H9 (cell line): ENCODE measurements around the gene FOLR1. TPM values are rescaled to one million over a fixed set of nuclear protein-coding genes. Genes with fewer than 3 reads are reported as not detected.

Experiments
- DNase-seq: peaks from one replicate; pipeline ENCODE4 v3.0.0-alpha.2; 2017
- H2AFZ ChIP-seq: one replicate; pipeline ENCODE4 v1.6.1; 2013; ENCODE audit warnings: mild to moderate bottlenecking, low read length, control low read depth, moderate library complexity
- H2AK5ac ChIP-seq: 2 replicates; pipeline ENCODE4 v1.6.1; 2013; ENCODE audit warnings: low read length, control low read depth, mixed read lengths; ENCODE audit not compliant: insufficient read length
- H2BK120ac ChIP-seq: one replicate; pipeline ENCODE4 v1.6.1; 2013; ENCODE audit warnings: low read depth, mild to moderate bottlenecking, low read length, control low read depth, inconsistent platforms; ENCODE audit not compliant: poor library complexity, severe bottlenecking
- H2BK12ac ChIP-seq: 2 replicates; pipeline ENCODE4 v1.6.1; 2013; ENCODE audit warnings: low read length, control low read depth, mixed read lengths, low read depth; ENCODE audit not compliant: insufficient read length
- H2BK15ac ChIP-seq: 2 replicates; pipeline ENCODE4 v1.6.1; 2013; ENCODE audit warnings: low read depth, low read length, control low read depth
- H2BK20ac ChIP-seq: one replicate; pipeline ENCODE4 v1.6.1; 2013; ENCODE audit warnings: low read depth, mild to moderate bottlenecking, low read length, control low read depth, inconsistent platforms; ENCODE audit not compliant: poor library complexity, severe bottlenecking
- H2BK5ac ChIP-seq: 2 replicates; pipeline ENCODE4 v1.6.1; 2013; ENCODE audit warnings: low read length, control low read depth, mixed read lengths; ENCODE audit not compliant: insufficient read length
- H3K14ac ChIP-seq: 2 replicates; pipeline ENCODE4 v1.6.1; 2013; ENCODE audit warnings: low read length, control low read depth; ENCODE audit not compliant: insufficient read depth
- H3K18ac ChIP-seq: 2 replicates; pipeline ENCODE4 v1.6.1; 2013; ENCODE audit warnings: low read depth, mild to moderate bottlenecking, mixed read lengths, low read length, control low read depth; ENCODE audit not compliant: insufficient read length
- H3K23ac ChIP-seq: 2 replicates; pipeline ENCODE4 v1.6.1; 2013; ENCODE audit warnings: low read length, control low read depth, mixed read lengths, low read depth; ENCODE audit not compliant: insufficient read length
- H3K23me2 ChIP-seq: 2 replicates; pipeline ENCODE4 v1.6.1; 2013; ENCODE audit warnings: low read depth, mild to moderate bottlenecking, mixed read lengths, low read length, control low read depth; ENCODE audit not compliant: insufficient read length, poor library complexity, severe bottlenecking
- H3K27ac ChIP-seq: 2 replicates; pipeline ENCODE4 v1.5.1; 2013; ENCODE audit warnings: low read length, control low read depth, mixed read lengths, low read depth; ENCODE audit not compliant: insufficient read length
- H3K27me3 ChIP-seq: 2 replicates; pipeline ENCODE4 v1.6.1; 2013; ENCODE audit warnings: low read length, control low read depth, inconsistent platforms; ENCODE audit not compliant: insufficient read depth
- H3K4ac ChIP-seq: 2 replicates; pipeline ENCODE4 v1.6.1; 2013; ENCODE audit warnings: low read depth, mild to moderate bottlenecking, control low read depth, inconsistent platforms, low read length, moderate library complexity
- H3K4me1 ChIP-seq: 2 replicates; pipeline ENCODE4 v1.6.1; 2013; ENCODE audit warnings: low read length, control low read depth, inconsistent platforms; ENCODE audit not compliant: insufficient read depth
- H3K4me2 ChIP-seq: 2 replicates; pipeline ENCODE4 v1.6.1; 2013; ENCODE audit warnings: low read length, control low read depth, mixed read lengths; ENCODE audit not compliant: insufficient read length, insufficient read depth
- H3K56ac ChIP-seq: 2 replicates; pipeline ENCODE4 v1.6.1; 2013; ENCODE audit warnings: low read depth, mild to moderate bottlenecking, mixed read lengths, low read length, control low read depth; ENCODE audit not compliant: insufficient read length
- H3K79me1 ChIP-seq: 2 replicates; pipeline ENCODE4 v1.6.1; 2013; ENCODE audit warnings: low read depth, mild to moderate bottlenecking, moderate library complexity, low read length, control low read depth, inconsistent platforms; ENCODE audit not compliant: insufficient read depth, poor library complexity, severe bottlenecking
- H3K79me2 ChIP-seq: 2 replicates; pipeline ENCODE4 v1.6.1; 2013; ENCODE audit warnings: low read length, control low read depth, inconsistent platforms; ENCODE audit not compliant: insufficient read depth
- H3K9ac ChIP-seq: 2 replicates; pipeline ENCODE4 v1.6.1; 2013; ENCODE audit warnings: low read length, control low read depth, mixed read lengths; ENCODE audit not compliant: insufficient read length; ENCODE audit errors: extremely low read depth
- H3K9me3 ChIP-seq: one replicate; pipeline ENCODE4 v1.6.1; 2013; ENCODE audit warnings: low read depth, low read length, inconsistent platforms; ENCODE audit not compliant: control insufficient read depth
- H3T11ph ChIP-seq: one replicate; pipeline ENCODE4 v1.6.1; 2013; ENCODE audit warnings: mild to moderate bottlenecking, low read length, control low read depth, inconsistent platforms
- H4K20me1 ChIP-seq: one replicate; pipeline ENCODE4 v1.6.1; 2013; ENCODE audit not compliant: control insufficient read depth, insufficient read length, insufficient read depth
- H4K5ac ChIP-seq: 2 replicates; pipeline ENCODE4 v1.6.1; 2013; ENCODE audit warnings: low read depth, mild to moderate bottlenecking, mixed read lengths, low read length, control low read depth; ENCODE audit not compliant: insufficient read length
- H4K8ac ChIP-seq: replicated peaks from 2 replicates; pipeline ENCODE4 v1.6.1; 2013; ENCODE audit warnings: low read length, control low read depth, mixed read lengths, low read depth; ENCODE audit not compliant: insufficient read length
- H4K91ac ChIP-seq: 2 replicates; pipeline ENCODE4 v1.6.1; 2013; ENCODE audit warnings: low read depth, mild to moderate bottlenecking, moderate library complexity, mixed read lengths, low read length, control low read depth; ENCODE audit not compliant: insufficient read length
- H3K27ac Mint-ChIP-seq, 3 experiments: 2 replicates in 2 of 3; 3 replicates in 1 of 3; pipeline ENCODE4 v1.8.0; 2020 to 2021; ENCODE audit warnings: mixed read lengths in 3 of 3, mild to moderate bottlenecking in 1 of 3, moderate library complexity in 1 of 3
- H3K27me3 Mint-ChIP-seq: 2 replicates; pipeline ENCODE4 v1.8.0; 2021; ENCODE audit warnings: low read depth, mild to moderate bottlenecking, moderate library complexity, mixed read lengths
- H3K36me3 Mint-ChIP-seq, 3 experiments: 2 replicates in 2 of 3; 3 replicates in 1 of 3; pipeline ENCODE4 v1.8.0; 2020 to 2021; ENCODE audit warnings: low read depth in 3 of 3, mixed read lengths in 3 of 3; ENCODE audit not compliant: insufficient read depth in 1 of 3
- H3K4me1 Mint-ChIP-seq, 2 experiments: 2 replicates each; pipeline ENCODE4 v1.8.0; 2020; ENCODE audit warnings: mixed read lengths in 2 of 2
- H3K4me3 Mint-ChIP-seq, 2 experiments: 2 replicates in 1 of 2; 3 replicates in 1 of 2; pipeline ENCODE4 v1.8.0; 2020 to 2021; ENCODE audit warnings: mild to moderate bottlenecking in 2 of 2, mixed read lengths in 2 of 2, moderate library complexity in 1 of 2
- H3K9me3 Mint-ChIP-seq, 2 experiments: 2 replicates in 1 of 2; 3 replicates in 1 of 2; pipeline ENCODE4 v1.8.0; 2020; ENCODE audit warnings: mild to moderate bottlenecking in 2 of 2, mixed read lengths in 2 of 2, moderate library complexity in 1 of 2
- WGBS: extraction: QIAGEN DNeasy Blood & Tissue Kit; methylation state at CpG from one replicate; pipeline ENCODE4 v1.1.7; 2013; ENCODE audit warnings: missing lambda C conversion rate, low lambda C conversion rate, mixed read lengths; ENCODE audit not compliant: insufficient read length; ENCODE audit errors: extremely low coverage; 5-methylcytosine and 5-hydroxymethylcytosine counted together
- total RNA-seq: library from RNA; stranded (reverse); gene quantifications from 2 replicates; pipeline ENCODE4 v1.2.1, GENCODE V29; 2021
- TF ChIP-seq, protein P1 (sequence below): fragments of 200-600 bp; sonication (generic); conservative IDR thresholded peaks from 3 replicates; pipeline ENCODE4 v1.8.0; 2021; ENCODE audit warnings: antibody characterized with exemption, mild to moderate bottlenecking

The FOLR1 gene
- total RNA-seq, 1 experiment from 2014 or later: 0.92 TPM

DNA sequence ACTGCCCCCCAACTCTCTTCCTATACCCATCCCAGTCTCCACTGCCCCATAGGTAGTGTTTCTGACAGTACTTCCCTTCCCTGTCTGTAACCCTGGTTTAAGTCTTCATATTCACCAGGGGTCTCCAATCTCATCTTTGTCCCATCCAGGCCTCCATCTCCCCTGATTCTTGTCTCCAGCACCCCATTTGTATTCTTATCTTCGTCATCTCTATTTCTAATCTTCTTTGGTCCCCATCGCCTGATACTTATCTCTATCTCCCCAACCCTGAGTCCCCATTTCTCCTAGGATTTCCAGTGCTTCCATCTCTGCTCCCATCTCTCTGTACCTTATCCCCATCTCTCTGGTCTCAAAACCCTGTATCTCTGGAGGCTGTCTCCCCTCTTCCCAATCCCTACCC is 50.2 kb downstream of the FOLR1 start:
- Histone ChIP-seq H3K4me2 (no peak overlapping the region), H3K27me3 (peaks cover 73% of the 10 kb centered on the region)
- no peak overlapping the region for H3K27ac Mint-ChIP-seq

More for the DNA sequence above, 50.2 kb downstream of the FOLR1 start:
- no peaks in the 10 kb centered on the region for H3K79me2 ChIP-seq
- H4K91ac ChIP-seq: no peak overlapping the region
- no peak overlapping the region for H2BK20ac ChIP-seq
- no peak overlapping the region for H4K5ac ChIP-seq
- H2BK5ac ChIP-seq: no peak overlapping the region
- no peak overlapping the region for H3K23ac ChIP-seq
- H4K20me1 ChIP-seq: peaks cover 2% of the 10 kb centered on the region
- H2AK5ac ChIP-seq: no peak overlapping the region
- H3K4me1 Mint-ChIP-seq: peaks cover 28 to 46% of the 10 kb centered on the region in 2 experiments
- H2BK15ac ChIP-seq: no peak overlapping the region
- no CpG with 5 or more reads among the region's 2 CpGs for WGBS
- no peak overlapping the region for H3K14ac ChIP-seq
- H3K79me1 ChIP-seq: no peaks in the 10 kb centered on the region
- peaks cover 42% of the 10 kb centered on the region for H3K27me3 Mint-ChIP-seq
- H3K9me3 ChIP-seq: no peaks in the 10 kb centered on the region
- no peak overlapping the region for H4K8ac ChIP-seq
- TF ChIP-seq, protein P1, sequence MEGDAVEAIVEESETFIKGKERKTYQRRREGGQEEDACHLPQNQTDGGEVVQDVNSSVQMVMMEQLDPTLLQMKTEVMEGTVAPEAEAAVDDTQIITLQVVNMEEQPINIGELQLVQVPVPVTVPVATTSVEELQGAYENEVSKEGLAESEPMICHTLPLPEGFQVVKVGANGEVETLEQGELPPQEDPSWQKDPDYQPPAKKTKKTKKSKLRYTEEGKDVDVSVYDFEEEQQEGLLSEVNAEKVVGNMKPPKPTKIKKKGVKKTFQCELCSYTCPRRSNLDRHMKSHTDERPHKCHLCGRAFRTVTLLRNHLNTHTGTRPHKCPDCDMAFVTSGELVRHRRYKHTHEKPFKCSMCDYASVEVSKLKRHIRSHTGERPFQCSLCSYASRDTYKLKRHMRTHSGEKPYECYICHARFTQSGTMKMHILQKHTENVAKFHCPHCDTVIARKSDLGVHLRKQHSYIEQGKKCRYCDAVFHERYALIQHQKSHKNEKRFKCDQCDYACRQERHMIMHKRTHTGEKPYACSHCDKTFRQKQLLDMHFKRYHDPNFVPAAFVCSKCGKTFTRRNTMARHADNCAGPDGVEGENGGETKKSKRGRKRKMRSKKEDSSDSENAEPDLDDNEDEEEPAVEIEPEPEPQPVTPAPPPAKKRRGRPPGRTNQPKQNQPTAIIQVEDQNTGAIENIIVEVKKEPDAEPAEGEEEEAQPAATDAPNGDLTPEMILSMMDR: no peak
- H3K18ac ChIP-seq: no peak overlapping the region
- DNase-seq: peak; percentile 12
- H3K27ac ChIP-seq: no peak overlapping the region
- no peak overlapping the region for H2BK120ac ChIP-seq
- peaks cover 0 to 6% of the 10 kb centered on the region in 2 experiments; a peak in 3 of 5 replicates for H3K9me3 Mint-ChIP-seq
- peaks cover 31% of the 10 kb centered on the region for H3K23me2 ChIP-seq
- no peak overlapping the region for H2BK12ac ChIP-seq
- no peak overlapping the region for H2AFZ ChIP-seq
- no peak overlapping the region for H3K9ac ChIP-seq
- no peak overlapping the region for H3K4ac ChIP-seq
- no peak overlapping the region for H3T11ph ChIP-seq
- H3K4me3 Mint-ChIP-seq: peak overlapping the region in 1 of 2 experiments; percentile 12; a peak in 2 of 5 replicates
- peaks cover 2 to 11% (median 5%) of the 10 kb centered on the region in 3 experiments; a peak in 6 of 7 replicates for H3K36me3 Mint-ChIP-seq
- no peak overlapping the region for H3K56ac ChIP-seq
- H3K4me1 ChIP-seq: peaks cover 5% of the 10 kb centered on the region; the same call in 1 of the 2 replicates
